GM21423 (cell line): Measurements from ENCODE around the gene AXIN1.

Experiments
- ATAC-seq: cut with Tn5 transposase; IDR thresholded peaks from one replicate; pipeline ENCODE4 v1.9.1; 2021; ENCODE audit warnings: mild to moderate bottlenecking, moderate library complexity; ENCODE audit not compliant: unreplicated experiment

Gene AXIN1

GRCh38 chr16:284204-285120 lies 68.1 kb downstream of the AXIN1 start:
- no peak for ATAC-seq

GRCh38 chr16:283033-283805 lies 69.3 kb downstream of the AXIN1 start, which contains the start of gene PDIA2:
Gene PDIA2, plus strand, starts transcription at chr16:283164. Its CDS starts 6 bp downstream, at chr16:283170.
- no peak for ATAC-seq

- no peak for ATAC-seq
Observed at GRCh38 chr16:282491-282890, 70.0 kb downstream of the AXIN1 start.

- ATAC-seq = no peak
Observed at GRCh38 chr16:281660-282255, 70.8 kb downstream of the AXIN1 start.

- no peak for ATAC-seq
Observed at GRCh38 chr16:280991-281659, 71.4 kb downstream of the AXIN1 start.

- no peak for ATAC-seq
Observed at GRCh38 chr16:280552-280951, 72.0 kb downstream of the AXIN1 start, which contains the start of gene ARHGDIG. Gene ARHGDIG, plus strand, starts transcription at chr16:280591. Its CDS starts 90 bp downstream, at chr16:280681.

GRCh38 chr16:280005-280460 lies 72.5 kb downstream of the AXIN1 start:
- ATAC-seq = no peak

GRCh38 chr16:279531-279930 lies 73.0 kb downstream of the AXIN1 start:
- ATAC-seq = no peak

- ATAC-seq = no peak
Observed at GRCh38 chr16:278863-279366, 73.6 kb downstream of the AXIN1 start.

- ATAC-seq = no peak
Observed at GRCh38 chr16:276426-277077, 76.0 kb downstream of the AXIN1 start.

GRCh38 chr16:275786-276232 lies 76.7 kb downstream of the AXIN1 start, which contains the start of gene RGS11:
Gene RGS11, minus strand, starts transcription at chr16:275944. Its CDS starts 33 bp downstream, at chr16:275911.
- no peak for ATAC-seq

- no peak for ATAC-seq
Observed at GRCh38 chr16:275041-275641, 77.4 kb downstream of the AXIN1 start.

- ATAC-seq = no peak
Observed at GRCh38 chr16:273547-274421, 78.7 kb downstream of the AXIN1 start.

- ATAC-seq = no peak
Observed at GRCh38 chr16:272633-273546, 79.6 kb downstream of the AXIN1 start.

GRCh38 chr16:270381-271255 lies 81.9 kb downstream of the AXIN1 start:
- ATAC-seq = no peak

GRCh38 chr16:269061-269796 lies 83.3 kb downstream of the AXIN1 start:
- ATAC-seq = no peak
